Measurements from ENCODE around the gene PHACTR1. TPM values are rescaled to one million over a fixed set of nuclear protein-coding genes. Genes with fewer than 3 reads are reported as not detected.

The PHACTR1 gene
- total RNA-seq, 1 experiment from 2014 or later = not detected

DNA sequence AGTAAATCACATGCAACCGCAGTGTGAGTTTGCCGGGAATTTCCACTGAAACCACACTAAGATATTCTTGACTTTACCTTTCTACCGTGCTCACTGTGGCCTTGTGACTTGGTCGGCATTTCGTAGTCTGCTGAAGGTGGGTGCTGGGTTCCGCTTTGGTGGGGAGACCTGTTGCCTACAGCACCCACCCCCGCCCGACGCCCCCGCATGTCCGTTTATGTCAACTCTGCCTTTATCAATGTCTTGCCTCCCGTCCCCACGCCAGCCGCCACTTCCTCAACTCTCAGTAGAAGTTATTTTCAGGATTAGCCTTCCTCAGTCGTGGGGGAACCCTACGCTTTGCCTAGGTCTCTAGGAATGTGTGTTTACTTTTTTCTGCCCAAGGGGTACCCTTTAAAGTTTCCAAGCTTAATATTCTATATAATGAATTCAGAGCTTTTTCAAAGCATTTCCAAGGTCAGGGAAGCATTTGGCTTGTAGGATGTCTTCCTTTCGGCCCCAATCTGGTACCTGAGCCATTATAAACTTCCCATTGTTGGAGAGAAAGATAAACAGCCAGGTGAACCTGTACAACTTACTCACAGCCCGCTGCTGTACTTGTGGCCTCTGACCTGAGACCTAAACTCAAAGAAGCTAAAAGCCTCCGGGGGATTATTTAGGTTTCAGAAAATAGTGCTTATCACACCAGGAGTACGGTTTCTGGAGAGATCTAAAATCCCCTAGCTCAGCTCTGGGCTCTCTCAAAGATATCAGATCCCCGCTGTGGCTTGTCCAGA, 557.6 kb downstream of the PHACTR1 start:
- TF ChIP-seq EZH2phosphoT487 (IDR thresholded peaks at IDR 0.05; ENCODE audit: borderline replicate concordance, low read length) (no peak), EZH2 (IDR thresholded peaks at IDR 0.05; ENCODE audit: low read length, unreplicated experiment) (no peak)
- TF ChIP-seq, protein P1, sequence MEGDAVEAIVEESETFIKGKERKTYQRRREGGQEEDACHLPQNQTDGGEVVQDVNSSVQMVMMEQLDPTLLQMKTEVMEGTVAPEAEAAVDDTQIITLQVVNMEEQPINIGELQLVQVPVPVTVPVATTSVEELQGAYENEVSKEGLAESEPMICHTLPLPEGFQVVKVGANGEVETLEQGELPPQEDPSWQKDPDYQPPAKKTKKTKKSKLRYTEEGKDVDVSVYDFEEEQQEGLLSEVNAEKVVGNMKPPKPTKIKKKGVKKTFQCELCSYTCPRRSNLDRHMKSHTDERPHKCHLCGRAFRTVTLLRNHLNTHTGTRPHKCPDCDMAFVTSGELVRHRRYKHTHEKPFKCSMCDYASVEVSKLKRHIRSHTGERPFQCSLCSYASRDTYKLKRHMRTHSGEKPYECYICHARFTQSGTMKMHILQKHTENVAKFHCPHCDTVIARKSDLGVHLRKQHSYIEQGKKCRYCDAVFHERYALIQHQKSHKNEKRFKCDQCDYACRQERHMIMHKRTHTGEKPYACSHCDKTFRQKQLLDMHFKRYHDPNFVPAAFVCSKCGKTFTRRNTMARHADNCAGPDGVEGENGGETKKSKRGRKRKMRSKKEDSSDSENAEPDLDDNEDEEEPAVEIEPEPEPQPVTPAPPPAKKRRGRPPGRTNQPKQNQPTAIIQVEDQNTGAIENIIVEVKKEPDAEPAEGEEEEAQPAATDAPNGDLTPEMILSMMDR (conservative IDR thresholded peaks at IDR 0.05; ENCODE audit: low read depth, low read length) = no peak
- Histone ChIP-seq H3K79me2 (ENCODE audit: low read length) (no peaks in the 10 kb centered on the region), H3K27me3 (ENCODE audit: low read length) (0 out of 2 replicates have a peak, but pooled peaks cover 4% of the 10 kb centered on the region), H3K4me3 (ENCODE audit: low read length) (no peak overlapping the region), H3F3A (ENCODE audit: low read length, unreplicated experiment) (no peaks in the 10 kb centered on the region), H3K27ac (ENCODE audit: low read length) (no peak overlapping the region), H3K4me2 (ENCODE audit: low read length) (no peak overlapping the region), H4K20me1 (ENCODE audit: low read length) (no peaks in the 10 kb centered on the region), H3K9me2 (replicated peaks; ENCODE audit: low read length) (no peaks in the 10 kb centered on the region), H2AFZ (ENCODE audit: low read length) (no peak overlapping the region), H3K4me1 (ENCODE audit: insufficient read depth, low read length) (no peaks in the 10 kb centered on the region), H3K36me3 (ENCODE audit: low read depth, low read length) (no peaks in the 10 kb centered on the region), H3K9me3 (ENCODE audit: low read length) (no peaks in the 10 kb centered on the region), H3K9ac (ENCODE audit: low read length) (no peak overlapping the region)
- DNase-seq (no peak), ATAC-seq (no peak)
- intact Hi-C loops (cut with micrococcal nuclease) = no loop called here
- CTCF ChIA-PET = no interaction called here
- POLR2A ChIA-PET (ENCODE audit: unreplicated experiment) = no interaction called here
- no TSS peak for BruUV-seq (replicated peaks)

DNA sequence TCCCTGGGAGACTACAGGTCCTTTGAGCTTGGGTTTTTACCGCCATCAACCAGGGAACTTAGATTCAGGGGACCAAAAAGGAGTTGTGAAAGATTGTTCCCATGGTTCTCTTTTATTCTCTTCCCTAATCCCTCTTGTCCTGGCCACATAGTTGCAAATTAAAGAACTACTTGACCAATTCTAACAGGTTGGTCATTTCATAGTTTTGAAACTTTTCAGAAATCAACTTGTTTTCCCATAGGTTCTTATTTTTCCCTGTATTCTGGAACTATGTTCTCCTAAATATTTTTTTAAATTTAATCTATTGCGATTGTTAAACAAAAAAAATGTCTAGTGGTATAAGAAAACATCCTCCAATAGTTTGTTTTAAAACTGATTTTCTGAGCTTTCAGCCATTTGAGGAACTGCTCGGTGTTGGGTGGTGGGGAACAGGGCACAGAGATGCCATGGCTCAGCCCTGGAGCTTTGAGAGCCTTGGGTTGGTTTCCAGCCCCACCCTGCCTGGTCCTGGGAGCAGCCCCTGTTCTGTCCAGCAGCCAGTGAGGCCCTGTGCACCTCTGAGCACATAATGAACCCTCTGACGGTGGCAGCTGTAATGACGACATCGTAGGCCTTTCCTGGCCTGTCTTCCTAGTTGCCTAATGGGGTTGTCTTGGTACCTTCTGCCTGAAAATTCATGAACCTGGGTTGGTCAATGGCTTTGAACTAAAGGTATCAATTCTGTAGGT, 558.3 kb downstream of the PHACTR1 start:
- H2AFZ ChIP-seq (ENCODE audit: low read length) = no peak overlapping the region
- H3K9me3 ChIP-seq (ENCODE audit: low read length) = no peaks in the 10 kb centered on the region
- ChIA-PET CTCF (no interaction called here), POLR2A (ENCODE audit: unreplicated experiment) (no interaction called here)
- intact Hi-C loops (cut with micrococcal nuclease) = no loop called here
- H4K20me1 ChIP-seq (ENCODE audit: low read length) = no peaks in the 10 kb centered on the region
- no peak for DNase-seq
- no peak overlapping the region for H3K4me3 ChIP-seq (ENCODE audit: low read length)
- no peaks in the 10 kb centered on the region for H3K36me3 ChIP-seq (ENCODE audit: low read depth, low read length)
- no TSS peak for BruUV-seq (replicated peaks)
- no peaks in the 10 kb centered on the region for H3K4me1 ChIP-seq (ENCODE audit: insufficient read depth, low read length)
- no peak for ATAC-seq
- no peak overlapping the region for H3K9ac ChIP-seq (ENCODE audit: low read length)
- TF ChIP-seq EZH2phosphoT487 (IDR thresholded peaks at IDR 0.05; ENCODE audit: borderline replicate concordance, low read length) (no peak), EZH2 (IDR thresholded peaks at IDR 0.05; ENCODE audit: low read length, unreplicated experiment) (no peak)
- TF ChIP-seq, protein P1 (conservative IDR thresholded peaks at IDR 0.05; ENCODE audit: low read depth, low read length) = no peak
- no peak overlapping the region for H3K27ac ChIP-seq (ENCODE audit: low read length)
- H3K79me2 ChIP-seq (ENCODE audit: low read length) = no peaks in the 10 kb centered on the region
- no peaks in the 10 kb centered on the region for H3K9me2 ChIP-seq (replicated peaks; ENCODE audit: low read length)
- H3K4me2 ChIP-seq (ENCODE audit: low read length) = no peak overlapping the region
- H3F3A ChIP-seq (ENCODE audit: low read length, unreplicated experiment) = no peaks in the 10 kb centered on the region
- H3K27me3 ChIP-seq (ENCODE audit: low read length) = 0 out of 2 replicates have a peak, but pooled peaks cover 4% of the 10 kb centered on the region

Measured in PC-3 (cell line).